ENCODE measurements around the gene GALNT16. TPM values are rescaled to one million over a fixed set of nuclear protein-coding genes. Genes with fewer than 3 reads are reported as not detected.
"Not testable (repeated sequence)": the region's sequence is repeated elsewhere in the genome, so short reads cannot be mapped to it uniquely, and the experiment has no call there.

Gene GALNT16
- total and polyA plus RNA-seq, 9 donors: 10.7 to 36.8 (median 20.0) TPM

DNA sequence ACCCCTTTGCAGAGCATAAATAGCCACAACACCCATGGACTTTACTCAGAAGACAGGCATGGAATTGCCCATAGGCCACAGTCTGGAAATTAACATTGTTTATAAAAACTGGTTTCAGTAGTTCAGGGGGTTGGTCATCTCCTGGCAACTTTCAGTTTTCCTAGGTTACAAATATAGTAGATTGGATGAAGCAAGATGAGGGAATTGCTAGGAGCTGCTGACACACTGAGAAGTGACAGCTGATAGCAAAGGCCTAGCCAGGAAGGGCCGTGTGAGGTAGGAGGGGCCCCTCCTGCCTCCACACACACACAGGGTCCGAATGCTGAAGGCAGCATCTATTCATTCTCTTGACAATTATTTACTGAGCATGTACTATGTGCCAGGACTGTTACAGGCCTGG lies 8.3 kb downstream of the GALNT16 start:
- DNase-seq: no peak
- Histone ChIP-seq H3K9me3 (replicated peaks; ENCODE audit: control insufficient read depth, low read depth, low read length) (no peaks in the 10 kb centered on the region), H3K27me3 (ENCODE audit: control insufficient read depth, insufficient read depth, low read length) (peaks cover 7% of the 10 kb centered on the region), H3K27ac (ENCODE audit: low read length) (no peak overlapping the region), H3K36me3 (ENCODE audit: control insufficient read depth, insufficient read depth, low read length) (no peaks in the 10 kb centered on the region), H3K4me1 (ENCODE audit: control insufficient read depth, insufficient read depth, low read length) (peaks cover 7% of the 10 kb centered on the region), H3K4me3 (ENCODE audit: low read length) (no peak overlapping the region)
- WGBS (ENCODE audit: insufficient coverage): no CpG with 5 or more reads among the region's 2 CpGs

GRCh38 chr14:69268763-69269162 lies 8.8 kb downstream of the GALNT16 start:
- Histone ChIP-seq H3K27ac (ENCODE audit: low read length) (no peak overlapping the region), H3K9me3 (replicated peaks; ENCODE audit: control insufficient read depth, low read depth, low read length) (no peaks in the 10 kb centered on the region), H3K4me3 (ENCODE audit: low read length) (no peak overlapping the region), H3K4me1 (ENCODE audit: control insufficient read depth, insufficient read depth, low read length) (peaks cover 2% of the 10 kb centered on the region), H3K27me3 (ENCODE audit: control insufficient read depth, insufficient read depth, low read length) (peaks cover 7% of the 10 kb centered on the region), H3K36me3 (ENCODE audit: control insufficient read depth, insufficient read depth, low read length) (no peaks in the 10 kb centered on the region)
- DNase-seq: no peak
- 68% methylated on average over 3 of the region's 4 CpGs for WGBS (ENCODE audit: insufficient coverage)

- Histone ChIP-seq H3K36me3 (ENCODE audit: control insufficient read depth, insufficient read depth, low read length) (no peaks in the 10 kb centered on the region), H3K27ac (ENCODE audit: low read length) (no peak overlapping the region), H3K4me1 (ENCODE audit: control insufficient read depth, insufficient read depth, low read length) (peaks cover 2% of the 10 kb centered on the region), H3K4me3 (ENCODE audit: low read length) (no peak overlapping the region), H3K27me3 (ENCODE audit: control insufficient read depth, insufficient read depth, low read length) (peaks cover 7% of the 10 kb centered on the region), H3K9me3 (replicated peaks; ENCODE audit: control insufficient read depth, low read depth, low read length) (no peaks in the 10 kb centered on the region)
- no peak for DNase-seq
- WGBS (ENCODE audit: insufficient coverage): 100% methylated on average over 1 of the region's 1 CpG
Measured at GRCh38 chr14:69269381-69269780, 9.4 kb downstream of the GALNT16 start.

DNA sequence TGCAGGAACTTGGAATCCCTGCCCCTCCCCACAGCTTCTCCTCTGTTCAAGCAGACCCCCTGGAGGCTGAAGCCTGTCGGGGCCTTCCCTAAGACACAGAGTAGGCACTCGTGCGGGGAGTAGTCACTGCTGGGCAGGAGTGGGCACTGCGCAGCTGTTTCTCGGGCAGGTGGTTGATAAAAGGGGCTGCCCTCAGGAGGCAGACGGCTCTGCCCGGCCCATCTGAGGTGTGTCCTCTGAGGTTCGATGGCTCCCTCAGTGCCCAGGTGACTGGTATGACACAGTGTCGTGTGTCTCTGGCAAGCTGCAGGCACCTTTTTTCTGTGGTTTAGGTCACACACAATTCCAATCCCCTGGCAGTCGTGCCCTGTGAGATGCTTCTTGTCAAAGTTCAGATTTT lies 10.1 kb downstream of the GALNT16 start:
- 67% methylated on average over 1 of the region's 10 CpGs for WGBS (ENCODE audit: insufficient coverage)
- H3K9me3 ChIP-seq (replicated peaks; ENCODE audit: control insufficient read depth, low read depth, low read length): no peaks in the 10 kb centered on the region
- H3K36me3 ChIP-seq (ENCODE audit: control insufficient read depth, insufficient read depth, low read length): no peaks in the 10 kb centered on the region
- no peak overlapping the region for H3K27ac ChIP-seq (ENCODE audit: low read length)
- H3K4me3 ChIP-seq (ENCODE audit: low read length): no peak overlapping the region
- DNase-seq: no peak
- H3K27me3 ChIP-seq (ENCODE audit: control insufficient read depth, insufficient read depth, low read length): peaks cover 4% of the 10 kb centered on the region
- H3K4me1 ChIP-seq (ENCODE audit: control insufficient read depth, insufficient read depth, low read length): peaks cover 2% of the 10 kb centered on the region

DNA sequence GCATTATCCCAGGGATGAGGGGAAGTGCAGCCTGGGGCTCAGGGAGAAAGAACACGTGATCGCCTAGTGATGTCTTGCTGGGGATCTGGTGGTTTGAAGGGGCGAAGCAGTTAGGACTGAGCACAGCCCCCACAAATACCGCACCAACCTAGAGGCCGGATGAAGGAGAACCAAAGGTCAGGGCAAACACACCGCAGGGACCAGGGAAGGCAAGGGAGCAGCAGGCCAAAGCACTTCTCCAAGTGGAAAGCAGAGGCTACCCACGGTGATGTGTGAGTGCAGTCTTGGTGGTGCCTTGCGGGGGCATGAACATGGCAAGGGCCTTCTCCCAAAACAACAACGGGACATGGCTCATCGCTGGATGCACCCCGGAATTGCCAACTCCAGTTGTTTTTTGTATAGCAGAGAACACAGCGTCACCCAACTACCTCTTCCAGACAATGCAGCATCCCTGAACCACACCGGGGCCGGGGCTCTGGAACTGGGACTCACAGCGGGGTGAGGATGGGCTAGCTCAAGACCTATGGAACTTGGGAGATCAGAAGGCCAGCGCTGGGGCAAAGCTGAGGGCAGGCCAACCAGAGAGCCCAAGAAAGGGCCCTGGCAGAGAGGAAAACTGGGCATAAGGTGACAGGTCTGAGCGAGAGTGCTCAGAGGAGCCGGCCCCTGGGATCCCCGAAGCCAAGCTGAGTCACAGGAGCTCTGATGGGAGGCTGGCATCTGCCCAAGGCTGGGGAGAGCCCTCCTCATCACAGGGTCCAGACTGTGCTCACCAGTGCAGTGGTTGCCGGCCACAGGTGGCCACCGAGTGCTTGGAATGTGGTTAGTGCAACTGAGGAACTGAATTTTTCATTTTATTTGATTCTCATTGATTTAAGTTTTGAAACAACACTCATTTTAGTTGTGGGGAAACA lies 11.1 kb downstream of the GALNT16 start:
- DNase-seq: no peak
- H3K36me3 ChIP-seq (ENCODE audit: control insufficient read depth, insufficient read depth, low read length): no peaks in the 10 kb centered on the region
- H3K27ac ChIP-seq (ENCODE audit: low read length): no peak overlapping the region
- no peak overlapping the region for H3K4me3 ChIP-seq (ENCODE audit: low read length)
- peaks cover 2% of the 10 kb centered on the region for H3K4me1 ChIP-seq (ENCODE audit: control insufficient read depth, insufficient read depth, low read length)
- no peaks in the 10 kb centered on the region for H3K9me3 ChIP-seq (replicated peaks; ENCODE audit: control insufficient read depth, low read depth, low read length)
- 85% methylated on average over 17 of the region's 21 CpGs for WGBS (ENCODE audit: insufficient coverage)
- H3K27me3 ChIP-seq (ENCODE audit: control insufficient read depth, insufficient read depth, low read length): no peaks in the 10 kb centered on the region

DNA sequence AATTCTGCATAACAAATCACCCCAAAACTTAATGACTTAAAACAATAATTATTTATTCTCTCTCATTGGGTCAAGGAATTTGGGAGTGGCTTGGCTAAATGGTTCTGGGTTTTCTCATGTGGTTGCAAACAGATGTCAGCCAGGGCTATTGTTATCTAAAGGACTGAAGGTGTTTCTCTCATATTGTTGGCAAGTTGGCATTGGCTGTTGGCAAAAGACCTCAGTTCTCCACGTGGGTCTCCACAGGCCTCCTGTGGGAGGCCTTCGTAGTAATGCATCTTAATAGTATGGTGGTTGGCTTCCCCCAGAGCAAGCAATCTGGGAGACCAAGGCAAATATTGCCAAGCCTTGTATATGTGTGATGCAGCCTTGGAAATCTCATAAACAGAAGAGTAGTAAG lies 14.4 kb downstream of the GALNT16 start:
- Histone ChIP-seq H3K36me3 (ENCODE audit: control insufficient read depth, insufficient read depth, low read length) (no peaks in the 10 kb centered on the region), H3K4me1 (ENCODE audit: control insufficient read depth, insufficient read depth, low read length) (no peaks in the 10 kb centered on the region), H3K27ac (ENCODE audit: low read length) (no peak overlapping the region), H3K27me3 (ENCODE audit: control insufficient read depth, insufficient read depth, low read length) (no peaks in the 10 kb centered on the region), H3K9me3 (replicated peaks; ENCODE audit: control insufficient read depth, low read depth, low read length) (no peaks in the 10 kb centered on the region), H3K4me3 (ENCODE audit: low read length) (no peak overlapping the region)
- DNase-seq: no peak
- 0% methylated on average over 1 of the region's 2 CpGs for WGBS (ENCODE audit: insufficient coverage)

DNA sequence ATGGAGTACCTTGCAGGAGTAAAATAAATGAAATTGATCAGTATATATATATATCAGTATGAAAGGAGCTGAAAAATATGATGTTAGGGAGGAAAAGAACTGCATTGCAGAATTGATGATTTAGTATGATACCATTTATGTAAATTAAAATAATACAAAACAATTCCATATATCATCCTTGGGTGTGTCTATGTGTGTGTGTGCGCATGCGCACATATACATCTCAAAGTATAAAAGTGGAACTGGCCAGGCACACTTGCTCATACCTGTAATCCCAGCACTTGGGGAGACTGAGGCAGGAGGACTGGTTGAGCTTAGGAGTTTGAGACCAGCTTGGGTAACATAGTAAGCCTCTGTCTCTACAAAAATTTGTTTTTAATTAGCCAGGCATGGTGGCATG lies 15.4 kb downstream of the GALNT16 start:
- Histone ChIP-seq H3K9me3 (replicated peaks; ENCODE audit: control insufficient read depth, low read depth, low read length) (no peaks in the 10 kb centered on the region), H3K36me3 (ENCODE audit: control insufficient read depth, insufficient read depth, low read length) (no peaks in the 10 kb centered on the region), H3K4me3 (ENCODE audit: low read length) (no peak overlapping the region), H3K27me3 (ENCODE audit: control insufficient read depth, insufficient read depth, low read length) (no peaks in the 10 kb centered on the region), H3K27ac (ENCODE audit: low read length) (no peak overlapping the region), H3K4me1 (ENCODE audit: control insufficient read depth, insufficient read depth, low read length) (no peaks in the 10 kb centered on the region)
- no peak for DNase-seq
- no CpG with 5 or more reads among the region's 2 CpGs for WGBS (ENCODE audit: insufficient coverage)

DNA sequence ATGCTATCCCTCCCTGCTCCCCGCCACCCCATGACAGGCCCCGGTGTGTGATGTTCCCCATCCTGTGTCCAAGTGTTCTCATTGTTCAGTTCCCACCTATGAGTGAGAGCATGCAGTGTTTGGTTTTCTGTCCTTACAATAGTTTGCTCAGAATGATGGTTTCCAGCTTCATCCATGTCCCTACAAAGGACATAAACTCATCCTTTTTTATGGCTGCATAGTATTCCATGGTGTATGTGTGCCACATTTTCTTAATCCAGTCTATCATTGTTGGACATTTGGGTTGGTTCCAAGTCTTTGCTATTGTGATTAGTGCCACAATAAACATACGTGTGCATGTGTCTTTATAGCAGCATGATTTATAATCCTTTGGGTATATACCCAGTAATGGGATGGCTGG lies 17.4 kb downstream of the GALNT16 start:
- H3K27ac ChIP-seq (ENCODE audit: low read length); H3K4me3 ChIP-seq (ENCODE audit: low read length); H3K9me3 ChIP-seq (replicated peaks; ENCODE audit: control insufficient read depth, low read depth, low read length); H3K27me3 ChIP-seq (ENCODE audit: control insufficient read depth, insufficient read depth, low read length); H3K36me3 ChIP-seq (ENCODE audit: control insufficient read depth, insufficient read depth, low read length); H3K4me1 ChIP-seq (ENCODE audit: control insufficient read depth, insufficient read depth, low read length); DNase-seq: not testable (repeated sequence)
- no CpG with 5 or more reads among the region's 3 CpGs for WGBS (ENCODE audit: insufficient coverage)

GRCh38 chr14:69280746-69281291 lies 20.9 kb downstream of the GALNT16 start:
- H3K27me3 ChIP-seq (ENCODE audit: control insufficient read depth, insufficient read depth, low read length): no peaks in the 10 kb centered on the region
- no peaks in the 10 kb centered on the region for H3K36me3 ChIP-seq (ENCODE audit: control insufficient read depth, insufficient read depth, low read length)
- no peaks in the 10 kb centered on the region for H3K4me1 ChIP-seq (ENCODE audit: control insufficient read depth, insufficient read depth, low read length)
- no peaks in the 10 kb centered on the region for H3K9me3 ChIP-seq (replicated peaks; ENCODE audit: control insufficient read depth, low read depth, low read length)
- H3K4me3 ChIP-seq (ENCODE audit: low read length): no peak overlapping the region
- 83% methylated on average over 8 of the region's 9 CpGs for WGBS (ENCODE audit: insufficient coverage)
- DNase-seq: no peak
- H3K27ac ChIP-seq (ENCODE audit: low read length): no peak overlapping the region

- Histone ChIP-seq H3K4me3 (ENCODE audit: low read length) (no peak overlapping the region), H3K27ac (ENCODE audit: low read length) (no peak overlapping the region), H3K4me1 (ENCODE audit: control insufficient read depth, insufficient read depth, low read length) (no peaks in the 10 kb centered on the region), H3K9me3 (replicated peaks; ENCODE audit: control insufficient read depth, low read depth, low read length) (no peaks in the 10 kb centered on the region), H3K36me3 (ENCODE audit: control insufficient read depth, insufficient read depth, low read length) (no peaks in the 10 kb centered on the region), H3K27me3 (ENCODE audit: control insufficient read depth, insufficient read depth, low read length) (no peaks in the 10 kb centered on the region)
- no peak for DNase-seq
- WGBS (ENCODE audit: insufficient coverage): 81% methylated on average over 7 of the region's 10 CpGs
Measured at GRCh38 chr14:69281450-69282169, 21.7 kb downstream of the GALNT16 start.
